ENCODE measurements around the gene SCG3.
"Not testable (repeated sequence)": the region's sequence is repeated elsewhere in the genome, so short reads cannot be mapped to it uniquely, and the experiment has no call there.

SCG3 gene

GRCh38 chr15:51681303-51681963, at the start of gene SCG3:
Gene SCG3 (plus strand): TSS chr15:51681503. CDS start chr15:51681756, 253 bp downstream.
- peak; percentile 76 for DNase-seq

DNA sequence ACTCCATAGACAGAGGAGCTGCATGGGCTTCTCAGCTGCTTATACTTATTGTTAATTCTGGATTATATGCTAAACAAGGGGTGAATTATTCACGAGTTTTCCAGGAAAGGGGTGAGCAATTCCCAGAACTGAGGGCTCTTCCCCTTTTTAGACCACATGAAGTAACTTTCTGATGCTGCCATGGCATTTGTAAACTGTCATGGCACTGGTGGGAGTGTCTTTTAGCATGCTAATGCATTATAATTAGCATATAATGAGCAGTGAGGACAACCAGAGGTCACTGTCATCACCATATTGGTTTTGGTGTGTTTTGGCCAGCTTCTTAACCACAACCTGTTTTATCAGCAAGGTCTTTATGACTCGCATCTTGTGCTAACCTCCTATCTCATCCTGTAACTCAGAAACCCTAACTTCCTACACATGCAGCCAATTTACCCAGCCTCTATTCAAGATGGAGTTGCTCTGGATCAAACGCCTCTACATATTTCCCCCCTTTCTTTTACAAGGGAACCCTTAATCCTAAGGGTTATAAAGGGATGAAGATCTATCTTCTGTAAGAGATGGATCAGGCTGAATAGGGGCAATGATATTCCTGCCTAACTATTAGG, 46.6 kb upstream of the SCG3 start:
- no peak for DNase-seq

DNA sequence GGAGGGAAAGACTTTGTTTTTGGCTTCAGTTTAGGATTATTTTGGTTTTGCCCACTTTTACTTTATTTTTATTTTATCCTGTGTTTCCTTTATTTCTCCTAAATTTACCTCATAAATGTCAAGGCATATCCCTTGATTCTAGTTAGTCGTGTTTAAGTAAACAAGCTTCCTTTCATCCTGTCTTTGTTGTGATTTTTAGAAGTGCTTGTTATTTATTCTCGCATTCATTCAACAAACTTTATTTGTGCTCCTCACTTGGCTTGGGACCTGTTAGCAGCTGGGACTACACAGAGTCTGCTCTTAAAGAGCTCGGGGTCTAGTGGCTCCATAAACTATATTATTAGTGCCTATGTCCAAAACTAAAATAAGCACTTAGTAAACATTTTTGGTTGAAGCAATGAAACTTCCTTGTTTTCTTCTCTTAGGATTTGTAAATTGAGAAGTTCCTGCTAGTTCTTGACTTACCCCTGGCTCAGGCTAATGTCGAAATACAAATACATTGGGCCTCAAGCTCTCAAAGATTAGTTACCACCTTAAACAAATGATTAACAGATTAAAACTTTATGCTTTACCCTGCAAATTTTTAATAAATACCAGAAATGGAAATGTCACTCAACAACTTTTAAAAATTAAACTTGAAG, 39.7 kb upstream of the SCG3 start:
- no peak for DNase-seq

DNA sequence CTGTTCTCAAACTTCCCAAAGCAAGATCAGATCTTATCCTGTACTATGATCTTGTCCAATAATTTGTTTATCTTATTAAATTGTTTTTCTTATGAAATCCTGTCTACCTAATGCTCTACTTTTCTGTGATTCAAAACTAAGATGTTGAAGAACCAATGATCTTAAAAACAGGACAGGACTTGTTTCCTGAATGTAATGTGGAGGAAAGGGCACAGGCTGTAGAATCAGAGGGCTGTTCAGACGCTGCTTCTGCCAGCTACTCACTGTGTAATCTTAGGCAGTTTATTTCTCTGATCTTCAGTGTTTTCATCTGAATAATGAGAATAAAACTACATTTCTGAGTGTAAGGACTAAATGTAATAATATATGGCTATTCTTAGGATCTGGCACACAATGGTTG, 38.6 kb upstream of the SCG3 start:
- DNase-seq, result no peak

DNA sequence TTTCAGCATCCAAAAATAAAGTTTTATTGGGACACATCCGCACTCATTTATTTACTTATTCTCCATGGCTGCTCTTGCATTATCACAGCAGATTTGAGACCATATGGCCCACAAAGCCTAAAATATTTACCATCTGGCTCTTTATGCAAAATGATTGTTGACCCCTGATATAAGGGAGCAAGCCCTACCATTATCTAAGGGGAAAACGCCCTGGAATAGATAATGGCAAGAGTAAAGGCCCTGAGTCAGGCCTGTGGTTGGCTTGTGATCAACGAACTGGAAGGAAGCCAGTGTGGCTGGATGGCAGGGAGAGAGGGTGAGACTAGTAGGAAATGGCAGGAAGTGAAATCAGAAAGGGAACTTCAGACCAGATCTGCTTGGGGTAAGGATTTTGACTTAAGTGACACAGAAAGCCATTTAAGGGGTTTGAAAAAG, 34.2 kb upstream of the SCG3 start:
- peak; percentile 4 for DNase-seq

DNA sequence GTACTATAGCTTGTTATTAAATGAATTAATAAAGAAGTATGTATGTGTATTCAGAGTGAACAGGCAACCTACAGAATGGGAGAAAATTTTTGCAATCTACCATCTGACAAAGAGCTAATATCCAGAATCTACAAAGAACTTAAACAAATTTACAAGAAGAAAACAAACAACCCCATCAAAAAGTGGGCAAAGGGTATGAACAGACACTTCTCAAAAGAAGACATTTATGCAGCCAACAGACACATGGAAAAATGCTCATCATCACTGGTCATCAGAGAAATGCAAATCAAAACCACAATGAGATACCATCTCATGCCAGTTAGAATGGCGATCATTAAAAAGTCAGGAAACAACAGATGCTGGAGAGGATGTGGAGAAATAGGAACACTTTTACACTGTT, 33.2 kb upstream of the SCG3 start:
- DNase-seq, result not testable (repeated sequence)

DNA sequence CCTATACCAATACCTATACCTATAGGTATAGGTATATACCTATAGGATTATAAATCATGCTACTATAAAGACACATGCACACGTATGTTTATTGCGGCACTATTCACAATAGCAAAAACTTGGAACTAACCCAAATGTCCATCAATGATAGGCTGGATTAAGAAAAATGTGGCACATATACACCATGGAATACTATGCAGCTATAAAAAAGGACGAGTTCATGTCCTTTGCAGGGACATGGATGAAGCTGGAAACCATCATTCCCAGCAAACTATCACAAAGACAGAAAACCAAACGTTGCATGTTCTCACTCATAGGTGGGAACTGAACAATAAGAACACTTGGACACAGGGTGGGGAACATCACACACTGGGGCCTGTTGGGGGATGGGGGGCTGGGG, 32.7 kb upstream of the SCG3 start:
- DNase-seq, result not testable (repeated sequence)

GRCh38 chr15:51649659-51650521, 31.4 kb upstream of the SCG3 start:
- peak; percentile 68 for DNase-seq

- DNase-seq, result no peak
Measured at GRCh38 chr15:51652084-51652668, 29.1 kb upstream of the SCG3 start.

DNA sequence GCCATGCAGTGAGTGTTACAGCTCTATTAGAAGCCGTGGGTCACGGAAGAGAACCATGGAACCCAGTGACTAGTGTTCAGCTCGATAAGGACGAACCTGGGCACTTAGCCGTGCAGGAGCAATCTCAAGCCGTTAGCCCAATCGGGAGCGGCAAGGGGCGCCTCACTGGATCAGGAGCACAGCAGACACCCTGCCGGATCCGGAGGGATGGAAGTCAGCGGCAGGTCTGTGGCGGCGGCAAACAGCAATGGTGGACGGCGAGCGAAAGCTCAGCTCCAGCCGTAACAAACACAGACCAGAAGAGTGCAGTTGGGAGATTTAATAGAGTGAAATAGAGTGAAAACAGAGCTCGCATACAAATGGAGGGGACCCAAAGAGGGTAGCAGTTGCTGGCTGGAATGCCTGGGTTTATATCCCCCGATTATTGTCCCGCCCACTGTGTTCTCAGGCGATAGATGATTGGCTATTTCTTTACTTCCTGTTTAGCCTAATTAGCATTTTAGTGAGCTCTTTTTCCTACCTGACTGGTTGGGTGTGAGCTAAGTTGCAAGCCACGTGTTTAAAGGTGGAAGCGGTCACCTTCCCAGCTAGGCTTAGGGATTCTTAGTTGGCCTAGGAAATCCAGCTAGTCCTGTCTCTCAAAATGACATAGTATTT, 25.8 kb upstream of the SCG3 start:
- not testable (repeated sequence) for DNase-seq

- DNase-seq, result no peak
Measured at GRCh38 chr15:51658664-51659063, 22.6 kb upstream of the SCG3 start.

DNA sequence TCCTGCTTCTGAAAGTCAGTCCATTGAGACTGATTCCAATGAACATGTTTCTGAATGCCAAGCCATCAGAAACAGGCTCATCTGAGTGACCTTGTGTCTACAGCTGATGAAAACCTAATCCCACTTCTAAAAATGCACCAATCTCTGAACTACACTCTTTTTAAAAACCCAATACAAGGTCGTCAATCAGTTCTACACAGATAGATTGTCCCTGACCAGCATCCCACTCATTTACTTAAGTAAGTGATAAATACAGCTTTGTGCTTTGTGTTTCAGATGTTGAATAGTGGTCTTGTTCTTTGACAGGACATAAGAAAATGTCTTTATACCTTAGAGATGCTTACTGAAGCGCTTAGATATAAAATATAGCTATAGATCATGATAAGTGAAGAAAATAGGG, 20.2 kb upstream of the SCG3 start:
- no peak for DNase-seq

DNA sequence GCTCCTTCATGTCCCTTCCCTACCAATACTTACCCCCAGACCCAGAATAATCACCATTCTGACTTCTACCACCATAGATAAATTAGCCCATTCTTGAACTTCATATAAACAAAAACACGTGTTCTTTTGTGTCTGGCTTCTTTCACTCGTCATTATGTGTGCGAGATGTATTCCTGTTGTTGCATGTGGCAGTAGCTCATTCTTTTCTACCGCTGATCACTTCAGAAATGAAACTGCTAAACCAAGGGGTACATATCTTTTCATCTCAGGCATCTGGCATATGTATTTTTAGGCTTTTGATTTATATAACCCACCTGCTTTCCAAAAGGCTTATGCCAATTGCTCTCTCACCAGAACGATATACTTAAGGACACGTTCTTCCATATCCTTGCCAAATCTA, 13.8 kb upstream of the SCG3 start:
- no peak for DNase-seq

DNA sequence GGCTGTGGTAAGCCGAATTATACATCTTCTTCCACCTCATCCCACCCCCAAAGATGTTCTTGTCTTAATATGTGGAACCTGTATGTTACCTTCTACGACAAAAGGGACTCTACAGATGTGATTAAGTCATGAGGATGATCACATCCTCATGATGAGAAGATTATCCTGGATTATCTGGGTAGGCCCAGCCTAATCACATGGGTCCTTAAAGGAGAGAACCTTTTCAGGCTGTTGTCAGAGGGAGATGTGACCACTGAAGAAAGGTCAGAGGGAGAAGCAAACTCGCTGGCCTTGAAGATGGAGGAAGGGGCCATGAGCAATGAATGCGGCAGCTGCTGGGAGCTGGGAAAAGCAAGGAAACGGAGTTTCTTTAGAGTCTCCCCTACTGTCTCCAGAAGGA, 12.9 kb upstream of the SCG3 start:
- DNase-seq, result no peak

DNA sequence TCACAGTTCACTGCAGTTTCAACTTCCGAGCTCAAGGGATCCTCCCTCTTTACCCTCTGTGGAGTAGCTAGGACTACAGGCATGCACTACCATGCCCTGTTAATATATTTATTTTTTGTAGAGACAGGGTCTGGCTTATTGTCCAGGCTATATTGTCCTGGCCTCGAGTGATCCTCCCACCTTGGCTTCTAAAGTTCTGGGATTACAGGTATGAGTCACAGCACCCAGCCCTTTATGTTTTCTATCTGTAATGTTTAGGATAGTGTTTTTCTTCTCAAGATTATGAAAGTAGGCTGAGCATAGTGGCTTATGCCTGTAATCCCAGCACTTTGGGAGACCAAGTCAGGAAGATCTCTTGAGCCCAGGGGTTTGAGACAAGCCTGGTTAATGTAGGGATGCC, 11.9 kb upstream of the SCG3 start:
- DNase-seq, result no peak

DNA sequence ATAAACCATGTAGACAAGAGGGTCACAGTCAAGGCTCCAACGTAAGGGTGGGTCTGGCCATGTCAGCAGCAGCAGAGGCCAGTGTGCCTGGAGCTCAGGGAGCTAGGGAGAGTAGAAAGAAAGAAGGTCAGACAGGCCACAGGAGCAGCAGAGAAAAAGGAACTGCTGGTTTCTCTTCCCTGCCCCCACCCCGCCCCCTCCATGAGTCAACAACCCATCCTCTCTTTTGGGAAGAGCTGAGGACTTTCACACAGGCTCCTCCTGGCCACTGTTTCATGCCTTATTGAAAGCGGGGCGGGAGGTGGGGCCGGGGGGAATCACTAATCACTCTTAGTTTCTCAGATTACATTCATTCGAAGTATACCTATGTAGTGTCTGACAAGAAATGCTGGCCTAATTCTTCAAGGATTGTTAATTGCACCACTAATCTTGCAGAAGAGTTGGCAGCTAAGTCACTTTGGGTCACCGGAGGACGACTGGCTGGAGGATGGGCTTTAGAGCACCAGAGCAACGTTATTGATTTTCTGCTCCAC, 9.1 kb upstream of the SCG3 start:
- DNase-seq, result no peak

GRCh38 chr15:51672913-51673857, 8.1 kb upstream of the SCG3 start:
- no peak for DNase-seq

DNA sequence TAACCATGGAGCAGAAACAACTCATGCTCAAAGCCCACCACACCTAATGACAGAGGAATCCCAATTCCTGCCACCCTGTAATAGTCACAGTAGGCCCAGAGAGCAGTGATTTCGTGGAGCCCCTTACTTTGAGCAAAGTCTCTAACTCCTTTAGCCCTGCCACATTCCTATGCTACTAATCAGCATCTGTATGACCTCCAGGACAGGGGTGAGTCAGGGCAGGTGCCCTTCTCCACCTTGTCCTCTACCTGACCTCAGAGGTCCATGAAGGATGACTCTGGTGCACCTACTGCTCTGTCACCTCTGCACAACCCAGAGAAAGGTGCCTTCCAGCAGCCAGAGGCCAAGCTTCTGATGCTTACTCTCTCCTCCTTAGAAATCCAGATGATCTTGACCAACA, 6.1 kb upstream of the SCG3 start:
- DNase-seq, result no peak

GRCh38 chr15:51677021-51677420, 4.3 kb upstream of the SCG3 start:
- DNase-seq, result no peak

GRCh38 chr15:51677452-51677851, 3.9 kb upstream of the SCG3 start:
- no peak for DNase-seq

- DNase-seq, result no peak
Measured at GRCh38 chr15:51678096-51678495, 3.2 kb upstream of the SCG3 start.
